Endometrial microvascular endothelial cells (primary cell): Measurements from ENCODE around the gene CCDC187. TPM values are rescaled to one million over a fixed set of nuclear protein-coding genes. Genes with fewer than 3 reads are reported as not detected.

Experiments used
- in situ Hi-C: cut with HindIII; loops from 2 replicates; pipeline ENCODE4 v1.10.0; 2017; ENCODE audit warnings: low sequenced_read_pairs, low pct_unique_long_range_greater_than_20kb; ENCODE audit errors: inconsistent ontology term
- total RNA-seq: library from RNA; depleted of rRNA; stranded (reverse); fragments of >200 nt; gene quantifications from one replicate; pipeline ENCODE4 v1.2.3, GENCODE V29; 2015; ENCODE audit errors: inconsistent ontology term

CCDC187 gene
- total RNA-seq, 1 donor from 2014 or later = not detected

- in situ Hi-C loops = no loop called here
These were observed 53.2 kb downstream of the CCDC187 start for GRCh38 chr9:136250676-136251075.

GRCh38 chr9:136249877-136250559, 53.9 kb downstream of the CCDC187 start:
- in situ Hi-C loops = no loop called here

- in situ Hi-C loops = no loop called here
These were observed 54.7 kb downstream of the CCDC187 start for GRCh38 chr9:136248951-136249876.

- in situ Hi-C loops = no loop called here
These were observed 55.8 kb downstream of the CCDC187 start for GRCh38 chr9:136247947-136248637.

- in situ Hi-C loops = no loop called here
These were observed 56.4 kb downstream of the CCDC187 start for GRCh38 chr9:136247551-136247916.

DNA sequence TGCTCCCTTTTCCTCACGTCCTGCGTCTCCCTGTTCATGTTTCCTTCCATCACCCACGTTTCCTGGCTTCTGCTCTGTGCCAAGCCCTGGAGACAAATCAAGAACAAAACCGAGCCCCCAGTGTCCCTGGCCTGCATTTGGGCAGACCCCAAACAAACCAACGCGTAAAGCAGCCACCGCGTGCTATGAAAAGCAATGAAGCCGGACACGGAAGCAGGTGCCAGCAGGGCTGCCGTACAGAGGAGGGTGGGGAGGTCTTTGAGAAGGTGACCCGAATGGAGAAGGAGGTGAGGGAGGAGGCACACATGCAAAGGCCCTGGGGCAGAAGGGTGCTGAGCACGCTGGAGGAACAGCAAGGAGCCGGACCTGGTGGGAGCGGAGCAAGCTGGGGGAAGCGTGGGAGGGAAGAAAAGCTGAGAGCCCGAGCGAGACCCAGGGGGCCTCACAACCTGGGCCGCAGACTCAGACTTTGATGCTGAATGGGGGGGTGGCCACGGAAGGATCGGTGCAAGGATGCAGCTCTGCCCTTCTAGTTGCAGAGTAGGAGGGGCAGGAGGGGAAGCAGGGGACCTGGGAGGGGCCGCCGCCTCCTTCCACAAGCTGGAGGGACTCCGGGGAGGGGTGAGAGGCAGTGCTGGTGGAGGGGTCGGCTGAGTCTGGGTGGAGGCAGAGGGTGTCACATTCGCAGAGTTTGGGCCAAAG, 56.9 kb downstream of the CCDC187 start:
- in situ Hi-C loops = no loop called here

GRCh38 chr9:136245219-136246150, 58.4 kb downstream of the CCDC187 start, which contains the start of gene QSOX2:
Gene QSOX2, minus strand, starts transcription at chr9:136245812. Its CDS starts 9 bp downstream, at chr9:136245803.
- in situ Hi-C loops = no loop called here

DNA sequence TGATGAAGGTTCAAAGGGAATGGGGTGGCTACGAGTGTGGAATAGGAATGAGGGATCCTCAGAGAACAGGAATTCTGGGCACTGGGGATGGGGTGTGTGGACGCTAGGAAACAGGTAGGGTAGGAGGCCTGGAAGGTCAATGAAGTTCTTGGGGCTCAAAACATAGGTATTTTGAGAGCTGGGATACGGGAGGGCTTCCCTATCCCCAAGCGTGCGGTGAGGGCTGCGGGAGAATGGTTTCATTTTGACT, 59.0 kb downstream of the CCDC187 start:
- in situ Hi-C loops = no loop called here

DNA sequence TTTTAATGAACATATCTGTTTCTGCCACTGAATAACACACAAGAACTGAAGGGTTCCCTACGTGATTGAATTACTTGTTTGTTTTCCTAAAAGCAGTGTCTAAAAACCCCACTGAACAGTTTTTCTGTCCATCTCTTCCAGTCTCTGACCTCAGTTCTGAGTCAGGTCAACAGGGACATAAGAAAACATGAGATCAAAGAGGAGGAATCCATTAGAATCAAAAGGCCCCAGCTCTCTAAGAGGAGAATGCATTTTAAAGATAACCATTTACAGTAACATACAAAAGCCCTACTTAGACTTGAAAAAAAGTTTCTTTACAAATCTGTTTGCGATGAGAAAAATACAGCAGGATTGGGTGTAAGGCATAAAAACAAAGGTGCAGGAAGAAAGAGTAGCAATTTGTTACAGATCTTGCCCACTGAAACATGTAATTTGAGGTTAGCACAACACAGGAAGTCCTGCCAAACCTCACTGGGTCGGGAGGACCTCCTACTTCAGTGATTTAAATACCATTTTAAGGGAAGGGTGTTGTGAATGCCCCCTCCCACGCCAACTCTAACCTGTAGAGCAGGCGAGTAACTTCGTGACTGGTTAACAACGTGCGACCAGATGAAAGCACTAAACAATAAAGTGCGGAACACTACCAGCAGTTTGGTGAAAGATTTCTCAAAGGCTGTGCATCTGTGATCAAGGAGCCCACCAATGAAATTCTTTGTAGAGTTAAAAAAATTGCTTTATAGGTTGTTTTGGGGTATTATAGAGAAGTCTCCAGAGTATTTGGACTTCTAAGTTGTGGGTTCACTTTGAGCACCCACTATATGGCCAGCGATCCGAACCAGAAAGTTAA, 59.5 kb downstream of the CCDC187 start:
- in situ Hi-C loops = no loop called here

- in situ Hi-C loops = no loop called here
These were observed 60.3 kb downstream of the CCDC187 start for GRCh38 chr9:136243631-136244030.

DNA sequence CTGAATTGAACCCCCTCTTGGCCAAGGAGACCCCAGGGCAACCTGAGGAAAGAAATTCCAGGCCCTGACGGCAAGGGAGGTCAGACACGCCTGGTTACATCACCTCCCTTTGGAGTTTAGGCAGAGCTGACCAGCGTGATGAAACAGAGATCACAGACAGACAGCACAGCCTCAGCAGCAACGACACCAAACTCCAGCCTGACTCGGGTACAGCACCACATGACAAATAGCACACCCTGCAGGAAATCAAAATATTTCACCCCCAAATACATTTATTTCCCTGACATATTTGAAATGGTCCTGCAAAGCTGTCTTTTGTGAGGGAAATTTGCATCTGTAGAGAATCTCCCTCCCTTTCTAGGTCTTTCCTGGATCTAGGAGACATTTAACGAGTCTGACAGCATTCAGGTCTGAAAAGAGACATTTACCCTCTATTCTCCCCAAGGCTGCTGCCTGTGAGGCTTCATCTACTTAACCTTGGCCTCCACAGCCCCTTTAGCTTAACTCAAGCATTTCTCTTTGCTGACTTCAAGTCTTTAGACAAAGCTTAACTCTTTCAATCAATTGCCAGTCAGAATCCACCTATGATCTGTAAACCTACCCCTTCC, 60.9 kb downstream of the CCDC187 start:
- in situ Hi-C loops = no loop called here

DNA sequence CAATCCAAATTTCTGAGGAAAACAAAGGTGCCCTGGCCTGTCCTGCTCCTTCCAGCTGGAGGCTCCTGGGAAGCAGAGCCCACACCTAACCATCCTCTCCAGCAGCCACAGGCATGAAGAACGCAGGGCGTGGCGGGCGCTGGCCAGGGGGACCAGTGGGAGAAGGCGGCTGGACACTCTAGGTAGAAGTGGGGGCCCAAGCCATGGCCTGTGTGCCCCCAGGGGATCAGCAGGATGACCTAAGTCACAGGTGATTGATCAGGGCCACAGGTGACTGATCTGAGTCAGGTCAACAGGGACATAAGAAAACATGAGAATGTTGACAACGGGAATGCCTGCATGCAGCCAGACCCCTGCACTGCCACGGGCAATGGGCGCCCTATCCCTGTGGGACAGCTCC, 61.6 kb downstream of the CCDC187 start:
- in situ Hi-C loops = no loop called here

- in situ Hi-C loops = no loop called here
These were observed 62.4 kb downstream of the CCDC187 start for GRCh38 chr9:136241542-136241941.

DNA sequence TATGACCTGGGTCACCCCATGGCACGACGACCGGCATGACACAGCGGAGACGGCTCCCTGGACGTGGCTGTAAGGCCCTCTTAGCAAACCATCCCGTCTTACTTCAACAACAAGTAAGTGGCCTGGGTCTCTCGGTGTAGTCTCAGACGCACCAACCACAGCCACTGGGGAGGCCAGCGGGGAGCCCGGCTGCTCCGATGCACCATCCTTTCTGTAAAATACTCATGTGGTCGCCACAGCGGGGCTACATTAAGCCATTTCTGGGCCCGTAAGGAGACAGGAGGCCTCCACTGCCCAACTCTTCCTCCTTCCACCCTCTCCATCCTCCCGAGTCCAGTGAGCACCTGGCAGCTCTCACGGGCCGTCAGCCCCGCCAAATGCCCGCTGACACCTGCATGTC, 63.0 kb downstream of the CCDC187 start:
- in situ Hi-C loops = no loop called here

DNA sequence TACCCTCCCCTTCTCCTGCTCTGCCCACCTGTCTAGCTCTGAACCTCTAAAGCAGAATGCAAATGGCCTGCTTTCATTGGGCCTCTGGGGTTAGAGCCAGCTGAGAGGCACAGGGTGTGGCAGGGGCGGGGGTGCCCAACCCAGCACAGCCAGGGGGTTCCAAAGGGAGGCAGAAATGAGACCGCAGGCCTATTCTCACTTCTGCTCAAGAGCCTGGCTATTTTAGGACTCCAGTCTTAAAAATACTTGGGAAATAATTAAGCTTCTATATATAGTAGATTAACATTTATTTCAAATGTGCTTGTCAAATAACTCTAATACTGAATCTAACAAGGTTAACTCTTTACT, 63.9 kb downstream of the CCDC187 start:
- in situ Hi-C loops = no loop called here

DNA sequence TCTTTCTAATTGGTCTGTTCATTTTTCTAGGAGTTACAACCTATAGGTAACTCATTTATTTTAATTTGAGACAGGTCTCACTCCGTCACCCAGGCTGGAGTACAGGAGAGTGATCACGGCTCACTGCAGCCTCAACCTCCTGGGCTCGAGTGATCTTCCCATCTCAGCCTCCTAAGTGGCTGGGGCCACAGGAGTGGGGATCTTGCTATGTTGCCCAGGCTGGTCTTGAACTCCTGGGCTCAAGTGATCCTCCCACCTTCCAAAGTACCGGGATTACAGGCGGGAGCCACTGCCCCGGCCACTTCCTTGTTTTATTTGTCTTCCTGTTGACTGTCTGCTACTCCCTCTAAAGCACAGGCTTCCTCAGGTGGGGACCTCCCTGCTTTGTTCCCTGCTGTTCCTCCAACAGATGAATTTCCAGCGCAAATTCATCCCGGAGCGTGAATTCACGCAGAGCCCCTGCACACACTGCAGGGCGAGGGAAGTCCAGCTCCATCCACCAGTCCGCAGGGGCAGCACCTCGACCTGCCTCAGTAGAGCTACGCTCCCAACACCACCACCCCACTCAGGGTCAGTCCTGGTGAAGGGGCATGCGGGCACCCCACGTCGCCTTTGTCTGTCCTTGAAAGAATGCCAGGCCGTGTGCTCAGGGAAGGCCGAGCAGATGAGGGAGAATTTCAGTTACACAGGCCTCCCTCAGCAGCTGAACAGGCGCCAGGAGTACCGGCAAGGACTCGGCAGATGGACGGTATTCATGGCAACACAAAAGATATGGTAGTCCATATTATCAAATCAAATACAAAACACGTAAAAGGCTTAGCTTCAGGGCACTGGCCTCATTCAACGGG, 64.5 kb downstream of the CCDC187 start:
- in situ Hi-C loops = no loop called here
